Upper lobe of left lung (tissue), 4 donors: ENCODE data around the gene S1PR3.

Source experiments
- CTCF ChIP-seq, 6 experiments: fragments of 450-650 bp in 4 of 6; fragments of 200-600 bp in 2 of 6; sonication (generic) in 2 of 6; IDR thresholded peaks; one replicate each; pipeline ENCODE4 v1.5.1; 2016 to 2019; ENCODE audit warnings: antibody characterized with exemption in 6 of 6
- POLR2A ChIP-seq, 4 donors: fragments of 450-650 bp; IDR thresholded peaks; one replicate each; pipeline ENCODE4 v1.5.1; 2016 to 2017; ENCODE audit warnings: antibody characterized with exemption in 4 of 4, mild to moderate bottlenecking in 2 of 4
- POLR2AphosphoS5 ChIP-seq, 2 donors: sonication (generic); formaldehyde crosslinking; IDR thresholded peaks; one replicate each; pipeline ENCODE4 v1.5.1; 2017; ENCODE audit warnings: antibody characterized with exemption in 2 of 2

DNA sequence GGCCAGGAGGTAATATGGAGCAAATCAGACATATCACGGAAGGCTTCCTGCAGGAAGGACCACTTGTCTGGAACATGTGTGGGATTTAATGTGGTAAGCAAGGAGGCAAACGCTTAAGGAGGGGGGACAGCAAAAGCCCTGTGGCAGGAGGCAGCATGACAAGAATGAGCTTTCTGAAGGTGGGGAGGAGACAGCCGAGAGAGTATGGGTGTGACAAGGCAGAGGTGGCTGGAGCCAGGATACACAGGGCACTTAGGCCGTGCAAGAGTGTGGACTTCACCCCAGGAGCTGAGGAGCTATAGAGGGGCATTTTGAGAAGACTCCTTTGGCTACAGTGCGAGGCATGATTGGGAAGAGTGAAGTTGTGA is 14.4 kb upstream of the S1PR3 start:
- TF ChIP-seq POLR2AphosphoS5 (IDR thresholded peaks at IDR 0.05) (no peak), CTCF (IDR thresholded peaks at IDR 0.05) (no peak), POLR2A (IDR thresholded peaks at IDR 0.05) (no peak)
